ENCODE data around the gene TMEM120B.

- TF ChIP-seq EZH2phosphoT487 (IDR thresholded peaks at IDR 0.05; ENCODE audit: insufficient read depth, low read depth) (no peak), EZH2 (IDR thresholded peaks at IDR 0.05; ENCODE audit: insufficient read depth, poor library complexity, severe bottlenecking) (no peak)
Measured at GRCh38 chr12:121693155-121693687, 19.3 kb upstream of the TMEM120B start.
